Psoas muscle (tissue), 8 donors: Measurements from ENCODE around the gene PAM. TPM values are rescaled to one million over a fixed set of nuclear protein-coding genes. Genes with fewer than 3 reads are reported as not detected.
"Not testable (repeated sequence)": the region's sequence is repeated elsewhere in the genome, so short reads cannot be mapped to it uniquely, and the experiment has no call there.

Source experiments
- ATAC-seq, 4 donors: fragments of 200-7000 bp; cut with Tn5 transposase; one replicate each; pipeline ENCODE4 v1.9.1; 2020; ENCODE audit warnings: moderate library complexity in 3 of 4, mild to moderate bottlenecking in 2 of 4
- DNase-seq, 2 donors: peaks; one replicate each; pipeline ENCODE4 v3.0.0-alpha.2; 2020
- H3K27ac ChIP-seq: fragments of 200-600 bp; one replicate; pipeline ENCODE4 v1.8.0; 2022
- H3K27me3 ChIP-seq, 3 donors: fragments of 200-600 bp in 1 of 3; one replicate each; pipeline versions ENCODE4 v1.6.1 to v1.8.0; 2013 to 2022; ENCODE audit warnings: low read length in 2 of 3, mild to moderate bottlenecking in 2 of 3, moderate library complexity in 1 of 3; ENCODE audit not compliant: insufficient read depth in 3 of 3
- H3K36me3 ChIP-seq, 2 donors: fragments of 200-600 bp in 1 of 2; one replicate each; pipeline versions ENCODE4 v1.6.1 to v1.8.0; 2013 to 2022; ENCODE audit warnings: low read depth in 1 of 2, mild to moderate bottlenecking in 1 of 2, moderate library complexity in 1 of 2; ENCODE audit not compliant: insufficient read depth in 1 of 2
- H3K4me1 ChIP-seq: fragments of 200-600 bp; one replicate; pipeline ENCODE4 v1.8.0; 2022
- H3K4me3 ChIP-seq: fragments of 200-600 bp; one replicate; pipeline ENCODE4 v1.8.0; 2022; ENCODE audit warnings: mild to moderate bottlenecking
- H3K9me3 ChIP-seq: fragments of 200-600 bp; one replicate; pipeline ENCODE4 v1.8.0; 2022
- CTCF ChIP-seq: fragments of 200-600 bp; IDR thresholded peaks from one replicate; pipeline ENCODE4 v1.8.0; 2022; ENCODE audit warnings: antibody characterized with exemption
- WGBS, 3 donors: extraction: QIAGEN DNeasy Blood & Tissue Kit; methylation state at CpG; one replicate each; pipeline versions ENCODE4 v1.1.6 to v1.1.7; 2013; 5-methylcytosine and 5-hydroxymethylcytosine counted together
- intact Hi-C, 2 donors: fragments of 100-400 bp; cut with DNase I; formaldehyde crosslinking; loops; one replicate each; pipeline versions ENCODE4 v1.11.0 to v1.14.2; 2022
- polyA plus RNA-seq, 3 donors: library from polyadenylated mRNA; stranded (reverse); fragments of 200-250 nt; gene quantifications; one replicate each; pipeline ENCODE4 v1.2.3, GENCODE V29; 2013
- total RNA-seq, 4 donors: library from RNA; stranded (reverse); fragmentation: NEBNext Ultra II Directional in 2 of 4; extraction: Animal tissue kit (Norgen Biotek cat#: 25700) in 2 of 4; gene quantifications; one replicate each; pipeline versions ENCODE4 v1.2.1 to v1.2.4, GENCODE V29; 2021 to 2023
- donor health status: healthy with polysubstance abuse.
- donor health status: DM: no; HTN: no; CAD: no; lungs with moderate emphysema.
- donor health status: Bipolar disorder and iron deficiency.
- donor health status: healthy.
- donor health status: DM: yes; HTN: yes; CAD: no.
- donor health status: DM: no; HTN: no; CAD: no.
- donor health status: DM: no; HTN: no; CAD: no.
- donor health status: DM: yes; HTN: yes; CAD: no.

Gene PAM
- total and polyA plus RNA-seq, 7 donors: 29.5 to 279 (median 191) TPM

GRCh38 chr5:102770803-102771202 lies 15.7 kb downstream of the PAM start:
- Histone ChIP-seq H3K4me3 (no peak overlapping the region), H3K36me3 (no peaks in the 10 kb centered on the region), H3K27ac (no peak overlapping the region), H3K27me3 (no peaks in the 10 kb centered on the region), H3K9me3 (no peaks in the 10 kb centered on the region), H3K4me1 (peaks cover 40% of the 10 kb centered on the region)
- no peak for ATAC-seq
- TF ChIP-seq CTCF: no peak
- no peak for DNase-seq
- WGBS, 3 donors: 94 to 97% (median 96%) methylated on average over 3 of the region's 3 CpGs
- intact Hi-C loops: no loop called here

GRCh38 chr5:102771435-102771834 lies 16.3 kb downstream of the PAM start:
- Histone ChIP-seq H3K9me3 (no peaks in the 10 kb centered on the region), H3K4me3 (no peak overlapping the region), H3K36me3 (no peaks in the 10 kb centered on the region), H3K4me1 (peaks cover 41% of the 10 kb centered on the region), H3K27ac (peak overlapping the region; percentile 40), H3K27me3 (no peaks in the 10 kb centered on the region)
- ATAC-seq (no peak), DNase-seq (no peak)
- intact Hi-C loops: no loop called here
- TF ChIP-seq CTCF: no peak

- peaks cover 46% of the 10 kb centered on the region for H3K4me1 ChIP-seq
- no peak for TF ChIP-seq CTCF
- H3K27ac ChIP-seq: no peak overlapping the region
- WGBS, 3 donors: 91 to 98% (median 97%) methylated on average over 1 of the region's 1 CpG
- DNase-seq (no peak), ATAC-seq (no peak)
- intact Hi-C loops: no loop called here
- no peaks in the 10 kb centered on the region for H3K9me3 ChIP-seq
- no peaks in the 10 kb centered on the region for H3K36me3 ChIP-seq
- no peak overlapping the region for H3K4me3 ChIP-seq
- no peaks in the 10 kb centered on the region for H3K27me3 ChIP-seq
Measured at GRCh38 chr5:102772273-102772672, 17.2 kb downstream of the PAM start.

- H3K4me1 ChIP-seq: peaks cover 48% of the 10 kb centered on the region
- H3K4me3 ChIP-seq: no peak overlapping the region
- H3K27ac ChIP-seq: no peak overlapping the region
- DNase-seq (no peak), ATAC-seq (peak in 1 of 4 donors; percentile 68)
- whole genome bisulfite sequencing, 3 donors: 31 to 38% (median 32%) methylated on average over 1 of the region's 1 CpG
- H3K36me3 ChIP-seq: no peaks in the 10 kb centered on the region
- H3K27me3 ChIP-seq: no peaks in the 10 kb centered on the region
- no peak for TF ChIP-seq CTCF
- intact Hi-C loops: no loop called here
- no peaks in the 10 kb centered on the region for H3K9me3 ChIP-seq
Measured at GRCh38 chr5:102773133-102773532, 18.0 kb downstream of the PAM start.

GRCh38 chr5:102775756-102776155 lies 20.7 kb downstream of the PAM start:
- H3K4me1 ChIP-seq: peaks cover 64% of the 10 kb centered on the region
- DNase-seq, H3K36me3 ChIP-seq, intact Hi-C loops, H3K27me3 ChIP-seq, ATAC-seq, H3K9me3 ChIP-seq, H3K4me3 ChIP-seq, H3K27ac ChIP-seq: not testable (repeated sequence)
